GM18909 (cell line): ENCODE data around the gene SMC1B.
"Not testable (repeated sequence)": the region's sequence is repeated elsewhere in the genome, so short reads cannot be mapped to it uniquely, and the experiment has no call there.

Experiments used
- ATAC-seq: cut with Tn5 transposase; IDR thresholded peaks from one replicate; pipeline ENCODE4 v1.9.1; 2021; ENCODE audit warnings: mild to moderate bottlenecking; ENCODE audit not compliant: unreplicated experiment, poor library complexity

SMC1B gene, protein sequence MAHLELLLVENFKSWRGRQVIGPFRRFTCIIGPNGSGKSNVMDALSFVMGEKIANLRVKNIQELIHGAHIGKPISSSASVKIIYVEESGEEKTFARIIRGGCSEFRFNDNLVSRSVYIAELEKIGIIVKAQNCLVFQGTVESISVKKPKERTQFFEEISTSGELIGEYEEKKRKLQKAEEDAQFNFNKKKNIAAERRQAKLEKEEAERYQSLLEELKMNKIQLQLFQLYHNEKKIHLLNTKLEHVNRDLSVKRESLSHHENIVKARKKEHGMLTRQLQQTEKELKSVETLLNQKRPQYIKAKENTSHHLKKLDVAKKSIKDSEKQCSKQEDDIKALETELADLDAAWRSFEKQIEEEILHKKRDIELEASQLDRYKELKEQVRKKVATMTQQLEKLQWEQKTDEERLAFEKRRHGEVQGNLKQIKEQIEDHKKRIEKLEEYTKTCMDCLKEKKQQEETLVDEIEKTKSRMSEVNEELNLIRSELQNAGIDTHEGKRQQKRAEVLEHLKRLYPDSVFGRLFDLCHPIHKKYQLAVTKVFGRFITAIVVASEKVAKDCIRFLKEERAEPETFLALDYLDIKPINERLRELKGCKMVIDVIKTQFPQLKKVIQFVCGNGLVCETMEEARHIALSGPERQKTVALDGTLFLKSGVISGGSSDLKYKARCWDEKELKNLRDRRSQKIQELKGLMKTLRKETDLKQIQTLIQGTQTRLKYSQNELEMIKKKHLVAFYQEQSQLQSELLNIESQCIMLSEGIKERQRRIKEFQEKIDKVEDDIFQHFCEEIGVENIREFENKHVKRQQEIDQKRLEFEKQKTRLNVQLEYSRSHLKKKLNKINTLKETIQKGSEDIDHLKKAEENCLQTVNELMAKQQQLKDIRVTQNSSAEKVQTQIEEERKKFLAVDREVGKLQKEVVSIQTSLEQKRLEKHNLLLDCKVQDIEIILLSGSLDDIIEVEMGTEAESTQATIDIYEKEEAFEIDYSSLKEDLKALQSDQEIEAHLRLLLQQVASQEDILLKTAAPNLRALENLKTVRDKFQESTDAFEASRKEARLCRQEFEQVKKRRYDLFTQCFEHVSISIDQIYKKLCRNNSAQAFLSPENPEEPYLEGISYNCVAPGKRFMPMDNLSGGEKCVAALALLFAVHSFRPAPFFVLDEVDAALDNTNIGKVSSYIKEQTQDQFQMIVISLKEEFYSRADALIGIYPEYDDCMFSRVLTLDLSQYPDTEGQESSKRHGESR

GRCh38 chr22:45413368-45414211 is at the start of gene SMC1B, which contains the start of gene RIBC2:
SMC1B (minus strand) TSS chr22:45413599; CDS start chr22:45413567, 32 bp downstream.
RIBC2 (plus strand) TSS chr22:45413693; CDS start chr22:45413887, 194 bp downstream.
- ATAC-seq = no peak

GRCh38 chr22:45462034-45462655 is 48.7 kb upstream of the SMC1B start:
- ATAC-seq = no peak

DNA sequence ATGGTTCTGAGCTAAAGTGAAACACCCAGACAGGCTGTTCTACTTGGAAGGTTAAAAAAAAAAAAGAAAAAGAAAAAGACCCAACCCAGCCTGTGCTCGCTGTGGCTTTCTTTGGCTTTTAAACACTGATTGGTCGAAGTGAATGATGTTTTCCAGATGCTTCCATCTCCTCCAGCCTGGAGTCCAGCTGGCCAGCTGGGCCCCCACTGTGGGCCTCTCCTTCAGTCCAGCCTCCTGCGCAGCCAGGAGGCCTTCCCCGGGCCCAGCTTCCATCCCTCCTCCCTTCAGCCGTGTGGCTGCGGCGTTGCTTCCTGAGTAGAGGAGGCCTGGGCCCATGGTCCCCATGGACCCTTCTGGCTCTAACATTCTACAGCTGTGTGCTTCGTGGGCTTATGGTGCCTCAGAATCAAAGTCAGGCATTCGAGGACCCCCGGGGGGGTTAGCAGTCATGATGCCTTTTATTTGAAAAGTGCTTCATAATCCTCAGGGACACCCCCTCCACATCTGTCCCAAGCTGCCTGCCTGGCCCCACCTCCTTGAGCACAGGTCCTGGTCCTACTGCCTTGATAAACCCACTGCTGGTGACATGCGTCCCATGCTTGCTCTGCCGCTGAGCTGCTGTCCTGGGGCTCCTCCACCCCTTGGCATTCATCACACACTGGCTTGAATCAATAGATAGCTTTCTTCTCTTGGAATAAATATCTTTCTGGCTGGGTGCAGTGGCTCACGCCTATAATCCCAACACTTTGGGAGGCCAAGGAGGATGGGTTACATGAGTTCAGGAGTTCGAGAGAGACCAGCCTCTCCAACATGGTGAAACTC is 47.1 kb upstream of the SMC1B start:
- no peak for ATAC-seq

- no peak for ATAC-seq
These were observed 45.8 kb upstream of the SMC1B start for GRCh38 chr22:45459235-45459634.

GRCh38 chr22:45458532-45458931 is 45.1 kb upstream of the SMC1B start:
- no peak for ATAC-seq

- no peak for ATAC-seq
These were observed 43.4 kb upstream of the SMC1B start for GRCh38 chr22:45456811-45457210.

GRCh38 chr22:45455621-45456020 is 42.2 kb upstream of the SMC1B start:
- no peak for ATAC-seq

DNA sequence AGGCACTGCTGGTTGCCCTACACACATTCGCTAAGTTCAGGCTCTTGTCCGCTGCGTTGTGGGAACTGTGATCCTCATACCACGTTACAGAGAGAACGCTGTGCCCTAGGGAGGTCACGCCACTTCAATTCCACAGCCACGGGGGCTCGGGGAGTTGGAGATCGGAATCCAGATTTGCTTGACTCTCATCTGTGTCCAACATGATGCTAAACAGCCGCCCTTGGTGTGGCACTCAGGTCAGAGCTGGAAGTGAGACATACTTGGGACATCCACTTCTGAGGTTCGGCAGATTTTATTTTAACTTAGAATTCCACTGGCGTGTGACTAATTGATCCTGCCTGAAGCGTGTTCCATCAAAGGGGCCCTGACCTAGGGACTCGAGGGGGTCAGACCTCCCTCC is 41.8 kb upstream of the SMC1B start:
- no peak for ATAC-seq

DNA sequence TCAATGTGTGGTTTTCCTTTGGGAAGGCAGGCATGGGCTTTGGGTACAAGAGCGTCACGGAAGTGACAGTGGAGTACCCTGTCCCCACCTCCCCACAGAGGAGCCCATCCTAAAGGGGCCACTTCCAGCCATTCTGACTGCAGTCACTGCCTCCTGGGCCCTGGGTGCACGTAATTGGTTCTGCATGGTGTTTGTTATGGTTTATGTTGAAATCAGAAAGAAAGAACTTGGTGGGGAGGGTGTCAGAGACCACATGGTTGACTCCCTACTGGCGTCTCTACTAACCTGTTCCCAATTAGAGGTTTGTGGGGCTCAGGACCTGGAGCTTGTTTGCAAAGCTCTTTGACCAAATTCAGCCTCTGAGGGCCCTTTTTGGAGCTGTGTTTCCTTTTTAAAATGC is 40.9 kb upstream of the SMC1B start:
- no peak for ATAC-seq

DNA sequence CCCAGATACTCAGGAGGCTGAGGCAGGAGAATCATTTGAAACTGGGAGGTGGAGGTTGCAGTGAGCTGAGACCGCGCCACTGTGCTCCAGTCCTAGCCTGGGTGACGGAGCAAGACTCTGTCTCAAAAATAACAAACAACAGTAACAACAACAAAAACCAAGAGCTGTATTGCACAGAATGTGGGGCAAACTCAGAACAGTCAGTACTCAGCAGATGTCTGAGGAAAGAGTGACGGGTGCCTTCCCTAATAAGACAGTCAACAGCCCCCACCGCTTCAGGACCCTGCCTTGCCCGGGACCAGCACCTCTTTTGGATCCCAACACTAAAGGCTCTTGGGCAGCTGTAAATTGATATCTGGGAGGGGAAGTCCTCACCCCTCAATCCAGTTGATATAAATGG is 40.4 kb upstream of the SMC1B start:
- ATAC-seq = no peak

DNA sequence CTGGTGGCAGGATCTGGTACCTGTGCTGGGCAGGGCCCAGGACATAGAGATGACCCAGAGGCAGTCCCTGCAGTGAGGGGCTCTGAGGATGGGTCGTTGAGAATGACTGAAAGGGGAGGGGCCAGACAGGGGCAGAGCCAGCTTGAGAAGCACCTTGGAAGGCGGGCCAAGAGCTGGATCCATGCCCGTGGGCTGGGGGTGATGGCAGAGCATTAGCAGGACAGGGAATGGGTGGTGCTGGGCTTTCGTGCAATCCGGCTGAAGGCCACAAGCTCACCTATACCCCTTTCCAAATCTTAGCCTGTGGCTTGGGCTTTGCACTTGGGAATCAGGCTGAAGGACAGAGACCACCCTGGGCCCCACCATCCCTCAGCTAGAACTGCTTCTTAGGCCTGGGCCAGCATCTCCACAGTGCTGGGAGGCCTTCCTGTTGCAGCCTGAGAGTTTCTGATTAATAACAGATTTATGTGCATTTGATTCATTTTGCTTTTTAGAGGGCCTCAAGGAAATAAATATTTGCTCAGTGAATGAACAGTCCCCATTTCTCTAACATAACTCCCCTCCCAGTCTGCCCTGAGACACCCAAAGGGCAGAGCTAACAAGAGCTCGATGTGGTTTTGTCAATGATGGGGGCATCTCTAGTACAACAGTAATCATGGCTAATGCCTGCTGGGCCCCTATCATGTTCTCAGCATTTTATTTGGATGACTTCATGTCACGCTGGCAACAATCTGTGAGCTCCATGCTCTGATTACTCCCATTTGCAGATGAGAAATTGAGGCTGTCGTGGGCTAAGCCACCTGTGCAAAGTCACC is 39.4 kb upstream of the SMC1B start:
- ATAC-seq = no peak

DNA sequence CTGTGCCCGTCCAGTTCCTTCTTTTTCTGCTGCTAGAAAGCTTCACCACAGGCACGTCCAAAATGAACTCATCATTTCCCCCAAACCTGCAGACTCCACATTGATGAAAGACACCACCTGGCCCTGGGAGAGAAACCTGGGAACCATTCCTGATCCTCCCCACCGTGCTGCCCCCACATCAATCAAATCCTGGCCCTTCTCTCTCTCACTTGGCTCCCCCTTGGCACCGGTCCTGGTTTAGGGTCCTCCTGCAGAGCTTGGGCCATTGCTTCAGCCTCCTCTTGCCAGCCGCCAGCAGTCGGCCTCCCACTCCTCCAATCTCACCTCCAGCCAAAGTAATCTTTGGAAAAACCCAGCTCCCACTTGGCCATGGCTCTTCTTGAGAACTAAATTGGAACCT is 38.6 kb upstream of the SMC1B start:
- no peak for ATAC-seq

GRCh38 chr22:45450921-45451651 is 37.7 kb upstream of the SMC1B start:
- no peak for ATAC-seq

DNA sequence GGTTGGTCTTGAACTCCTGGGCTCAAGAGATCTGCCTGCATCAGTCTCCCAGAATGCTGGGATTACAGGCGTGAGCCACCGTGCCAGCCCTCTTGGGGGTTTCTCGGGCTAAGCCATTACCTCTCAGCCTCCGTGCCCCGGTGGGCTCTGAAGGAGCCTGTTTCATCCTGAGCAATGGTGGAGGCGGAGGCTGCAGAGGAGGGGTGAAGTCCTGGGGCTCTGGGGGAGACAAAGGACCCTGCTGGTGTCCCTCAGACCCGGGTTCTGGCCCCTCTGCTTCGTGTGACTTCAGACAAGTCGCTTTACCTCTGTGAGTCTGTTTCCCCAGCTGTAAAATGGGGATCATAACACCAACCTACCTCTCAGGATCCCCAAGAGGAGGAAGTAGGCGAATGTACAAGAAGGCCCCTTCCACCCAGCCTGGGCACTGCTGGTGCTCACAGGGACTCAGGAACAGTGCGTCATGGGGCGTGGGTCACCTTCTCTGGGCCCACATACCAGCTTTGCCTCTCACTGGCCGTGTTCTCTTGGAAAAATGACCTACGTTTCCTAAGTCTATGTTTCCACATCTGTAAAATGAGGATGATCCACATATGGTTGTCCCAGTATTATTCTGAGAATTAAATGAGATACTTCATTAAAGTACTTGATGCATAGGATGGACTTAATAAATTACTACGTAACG is 36.8 kb upstream of the SMC1B start:
- no peak for ATAC-seq

DNA sequence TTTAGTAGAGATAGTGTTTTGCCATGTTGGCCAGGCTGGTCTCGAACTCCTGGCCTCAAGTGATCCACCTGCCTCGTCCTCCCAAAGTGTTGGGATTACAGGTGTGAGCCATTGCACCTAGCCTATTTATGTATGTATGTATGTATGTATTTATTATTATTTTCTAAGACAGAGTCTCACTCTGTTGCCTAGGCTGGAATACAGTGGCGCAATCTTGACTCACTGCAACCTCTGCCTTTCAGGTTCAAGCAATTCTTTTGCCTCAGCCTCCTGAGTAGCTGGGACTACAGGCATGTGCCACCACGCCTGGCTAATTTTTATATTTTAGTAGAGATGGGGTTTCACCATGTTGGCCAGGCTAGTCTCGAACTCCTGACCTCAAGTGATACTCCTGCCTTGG is 36.0 kb upstream of the SMC1B start:
- not testable (repeated sequence) for ATAC-seq

DNA sequence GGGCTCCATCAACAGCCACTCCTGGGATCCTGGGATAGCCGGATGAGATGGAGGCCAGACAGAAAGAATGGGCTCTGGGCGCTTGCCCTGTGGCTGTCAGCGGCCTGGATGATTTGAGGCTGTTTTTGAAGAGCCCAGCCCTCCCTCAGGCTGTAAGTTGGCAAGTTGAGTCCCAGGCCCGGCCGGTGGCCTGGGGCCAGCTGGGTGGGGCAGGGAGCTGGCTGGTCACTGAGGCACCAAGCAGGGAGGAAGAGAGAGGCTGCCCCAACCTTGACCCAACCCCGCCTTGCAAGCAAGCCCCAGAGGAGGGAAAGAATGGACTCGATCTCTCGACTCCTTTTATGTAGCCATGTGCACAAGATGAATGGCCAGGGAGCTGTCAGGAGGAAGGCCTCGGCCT is 35.0 kb upstream of the SMC1B start:
- ATAC-seq = no peak
